Measurements from ENCODE around the gene ARL5B.

The ARL5B gene

DNA sequence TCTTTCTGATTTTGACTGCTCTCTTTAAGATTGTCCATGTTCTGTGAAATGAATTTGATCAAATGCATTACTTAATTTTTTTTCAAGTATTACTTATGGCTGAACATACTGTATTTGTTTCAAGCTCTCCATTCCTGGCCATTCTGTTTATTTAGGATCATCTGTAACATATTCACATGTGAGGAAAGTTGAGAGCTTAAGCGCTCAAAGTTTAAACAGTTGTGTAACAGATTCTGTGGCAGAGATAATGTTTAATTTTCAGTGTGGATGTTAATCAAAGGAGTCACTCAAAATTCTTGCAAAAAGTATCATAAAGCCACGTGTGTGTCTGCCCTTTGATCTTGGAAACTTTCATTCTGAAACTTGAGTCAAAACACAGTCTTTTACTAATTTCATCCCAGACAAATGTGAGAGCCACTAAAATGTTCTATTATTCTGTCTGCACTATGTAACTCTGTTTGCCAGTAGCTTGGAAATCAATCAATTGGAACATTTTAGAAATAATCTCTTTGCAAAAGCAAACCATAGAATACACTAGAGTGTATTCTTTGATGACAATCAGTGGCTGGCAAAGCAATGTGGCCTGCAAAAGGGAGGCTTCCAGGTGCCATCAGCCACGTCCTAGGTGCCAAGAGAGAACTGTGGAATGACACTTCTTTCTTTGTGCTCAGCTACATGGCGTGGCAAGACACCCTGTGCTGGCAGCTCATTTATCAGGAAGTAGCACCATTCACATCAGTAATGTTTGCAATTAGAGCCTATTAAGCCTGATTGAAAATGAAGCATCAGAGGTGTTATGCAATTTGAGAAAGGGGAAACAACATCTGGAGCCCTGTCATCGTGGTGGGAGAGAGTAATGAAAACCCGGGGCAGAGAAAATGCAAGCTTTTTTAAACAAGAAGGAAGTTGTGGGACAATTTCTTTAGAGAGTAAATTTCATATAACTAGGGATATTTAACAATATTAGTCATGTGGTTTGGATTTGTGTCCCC lies 40.9 kb downstream of the ARL5B start:
- DNase-seq, result no peak

DNA sequence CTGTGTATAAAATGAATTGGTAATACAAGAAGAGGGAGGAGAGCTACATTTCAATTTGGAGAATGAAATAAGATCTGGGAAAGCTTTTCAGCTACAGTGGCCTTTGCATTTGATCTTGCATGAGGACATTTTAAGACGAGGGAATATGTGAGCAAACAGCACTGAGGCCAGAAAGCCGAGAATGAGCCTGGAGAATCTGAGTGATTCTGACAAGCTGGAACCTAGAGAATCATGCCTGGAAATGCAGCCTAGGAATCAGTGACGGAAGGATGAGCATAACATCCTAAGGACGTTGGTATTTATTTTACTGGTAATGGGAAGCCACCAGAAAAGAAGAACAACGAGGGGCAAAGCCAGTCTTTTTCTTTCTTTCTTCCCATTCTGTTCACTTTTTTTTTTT lies 44.3 kb downstream of the ARL5B start:
- DNase-seq, result no peak

GRCh38 chr10:18710201-18710653 lies 51.0 kb downstream of the ARL5B start:
- no peak for DNase-seq

- DNase-seq, result peak in 5 of 56 donors; percentile 1 to 24 (median 5)
Observed at GRCh38 chr10:18713077-18713476, 53.8 kb downstream of the ARL5B start.

DNA sequence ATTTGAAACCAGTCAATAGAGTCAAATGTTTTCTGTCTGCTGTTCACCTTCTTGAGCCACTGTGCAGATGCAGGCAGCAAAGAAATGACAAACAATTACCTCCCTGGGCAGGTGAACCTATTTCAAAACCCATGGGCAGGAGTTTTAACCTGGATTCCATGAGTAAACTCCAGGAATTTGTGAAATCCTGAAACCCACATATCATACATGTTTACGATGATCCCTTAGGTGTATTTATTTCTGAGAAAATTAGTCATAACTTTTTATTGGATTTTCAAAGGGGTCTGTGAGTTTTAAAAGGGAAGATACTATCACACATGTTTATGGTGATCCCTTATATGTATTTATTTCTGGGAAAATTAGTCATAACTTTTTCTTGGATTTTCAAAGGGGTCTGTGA lies 59.8 kb downstream of the ARL5B start:
- DNase-seq, result no peak

- no peak for DNase-seq
Observed at GRCh38 chr10:18719811-18720210, 60.6 kb downstream of the ARL5B start.

DNA sequence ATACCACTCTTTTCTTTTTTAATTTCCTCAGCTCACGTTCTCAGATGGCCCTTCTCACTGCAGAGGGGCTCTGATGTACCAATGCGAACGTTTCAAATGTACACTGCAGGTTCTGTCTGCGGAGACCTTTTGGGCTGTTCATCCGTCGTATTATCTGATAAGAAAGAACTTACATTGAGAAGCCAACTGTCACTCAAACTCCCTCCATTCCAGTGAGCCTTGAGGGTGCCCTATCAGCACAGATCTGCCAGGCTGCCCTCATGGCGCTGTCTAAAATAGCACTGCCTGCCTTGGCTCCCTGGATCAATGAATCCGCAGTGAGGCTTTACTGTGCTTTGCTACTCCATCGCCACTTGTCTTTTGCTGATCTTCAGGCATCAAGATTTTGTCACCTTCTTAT lies 61.8 kb downstream of the ARL5B start:
- DNase-seq, result no peak

DNA sequence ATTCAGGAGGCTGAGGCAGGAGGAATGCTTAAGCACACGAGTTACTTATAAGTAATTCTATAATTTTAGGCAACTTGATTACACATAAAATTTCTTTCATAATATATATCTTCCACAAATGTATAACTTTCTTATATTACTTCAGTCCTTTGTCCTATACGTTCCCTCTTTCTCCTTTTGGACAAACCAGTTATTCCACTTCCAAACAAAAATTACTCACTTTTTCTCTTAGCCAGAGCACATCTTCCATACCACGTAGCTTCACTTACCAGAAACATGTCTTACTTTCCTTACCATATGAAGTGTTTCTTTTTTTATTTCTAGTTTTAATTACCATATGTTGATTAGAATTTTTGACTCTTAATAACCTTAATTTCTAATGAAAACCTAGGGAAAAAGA lies 64.6 kb downstream of the ARL5B start:
- no peak for DNase-seq

Measured in amygdala (tissue), 56 donors.